Right forelimb (tissue), 1 donor: ENCODE measurements around the gene ATP11B.

Experiments
- DNase-seq: peaks from one replicate; pipeline ENCODE4 v3.0.0-alpha.2; 2018

ATP11B gene

DNA sequence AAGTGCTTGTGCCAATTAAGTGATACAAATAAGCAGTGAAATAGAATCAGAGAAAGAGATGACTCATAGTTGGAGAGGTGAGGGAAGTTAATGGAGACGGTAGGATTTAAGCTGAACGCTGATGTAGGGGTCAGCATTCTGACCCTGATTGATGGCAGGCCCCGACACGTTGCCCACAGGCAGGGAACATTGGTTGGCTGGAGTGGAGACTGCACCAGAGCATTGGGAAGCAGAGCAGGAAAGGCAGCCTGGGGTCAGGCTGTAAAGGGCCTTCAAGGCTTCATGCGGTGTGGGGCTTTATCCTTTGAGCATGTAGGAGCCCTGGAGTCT, 118.4 kb downstream of the ATP11B start:
- DNase-seq: no peak

DNA sequence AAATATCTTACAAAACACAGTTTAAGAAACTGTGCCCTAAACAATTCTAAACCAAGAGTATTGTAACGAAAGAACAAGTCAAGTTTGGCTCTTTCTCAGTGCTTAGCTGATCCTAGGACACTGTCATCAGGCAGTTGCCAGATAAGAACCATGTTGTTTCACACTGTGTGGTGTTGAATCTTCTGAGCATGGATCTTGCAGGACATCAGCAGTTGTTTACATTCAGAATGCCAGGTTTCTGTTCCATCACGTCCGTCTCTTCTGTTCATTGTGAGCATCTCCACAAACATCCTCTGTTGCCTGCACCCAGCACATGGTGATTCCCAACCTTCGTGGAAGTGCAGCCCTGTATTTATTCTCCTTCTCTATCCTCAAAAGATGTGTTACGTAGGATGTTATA, 119.2 kb downstream of the ATP11B start:
- DNase-seq: no peak

DNA sequence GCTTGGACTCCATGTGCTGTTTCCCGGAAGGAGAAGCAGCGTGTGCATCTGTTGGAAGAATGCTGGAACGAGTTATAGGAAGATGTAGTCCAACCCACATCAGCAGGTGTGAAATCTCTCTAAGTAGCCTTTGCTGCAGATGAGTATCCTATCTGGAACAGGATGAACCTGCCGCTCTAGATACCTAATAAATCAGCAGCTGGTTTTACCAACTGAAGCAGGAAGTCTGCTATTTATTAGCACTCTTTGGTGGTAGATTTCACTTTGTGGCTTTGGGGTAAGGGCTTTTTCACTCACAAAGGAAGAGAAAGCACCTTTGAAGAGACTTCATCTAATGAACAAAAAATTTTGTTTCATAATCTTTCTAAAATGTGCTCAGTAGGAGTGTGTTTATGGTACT, 120.6 kb downstream of the ATP11B start:
- no peak for DNase-seq

GRCh38 chr3:182914341-182914740, 121.0 kb downstream of the ATP11B start:
- no peak for DNase-seq

DNA sequence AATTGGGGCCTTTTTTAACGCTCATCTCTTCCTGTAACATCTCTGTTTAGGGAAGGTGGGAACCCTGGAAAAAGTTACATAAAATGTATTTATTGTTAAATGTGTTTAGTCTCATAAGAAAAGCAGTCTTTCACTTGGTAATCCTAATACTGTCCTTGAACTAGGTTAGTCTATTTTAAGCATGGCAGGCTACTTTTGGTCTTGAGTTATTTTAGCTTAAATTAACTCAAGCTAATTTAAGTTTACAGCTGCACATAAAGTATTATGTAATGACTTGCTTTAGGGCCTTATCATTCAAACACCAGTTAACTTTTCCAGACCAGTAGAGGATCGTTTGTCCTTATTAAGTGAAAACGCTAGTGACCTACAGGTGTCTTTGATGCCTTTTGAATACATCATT, 123.8 kb downstream of the ATP11B start:
- DNase-seq: no peak

- no peak for DNase-seq
Observed at GRCh38 chr3:182919866-182920357, 126.6 kb downstream of the ATP11B start.

DNA sequence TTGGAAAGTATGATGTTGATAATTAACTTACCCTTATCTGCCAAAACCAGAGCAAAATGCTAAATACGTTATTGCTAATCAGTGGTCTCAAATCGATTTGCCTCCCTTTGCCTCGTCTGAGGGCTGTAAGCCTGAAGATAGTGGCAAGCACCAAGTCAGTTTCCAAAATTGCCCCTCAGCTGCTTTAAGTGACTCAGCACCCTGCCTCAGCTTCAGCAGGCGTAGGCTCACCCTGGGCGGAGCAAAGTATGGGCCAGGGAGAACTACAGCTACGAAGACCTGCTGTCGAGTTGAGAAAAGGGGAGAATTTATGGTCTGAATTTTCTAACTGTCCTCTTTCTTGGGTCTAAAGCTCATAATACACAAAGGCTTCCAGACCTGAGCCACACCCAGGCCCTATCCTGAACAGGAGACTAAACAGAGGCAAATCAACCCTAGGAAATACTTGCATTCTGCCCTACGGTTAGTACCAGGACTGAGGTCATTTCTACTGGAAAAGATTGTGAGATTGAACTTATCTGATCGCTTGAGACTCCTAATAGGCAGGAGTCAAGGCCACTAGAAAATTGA, 127.3 kb downstream of the ATP11B start:
- DNase-seq: no peak

- DNase-seq: no peak
Observed at GRCh38 chr3:182921665-182922355, 128.5 kb downstream of the ATP11B start.

DNA sequence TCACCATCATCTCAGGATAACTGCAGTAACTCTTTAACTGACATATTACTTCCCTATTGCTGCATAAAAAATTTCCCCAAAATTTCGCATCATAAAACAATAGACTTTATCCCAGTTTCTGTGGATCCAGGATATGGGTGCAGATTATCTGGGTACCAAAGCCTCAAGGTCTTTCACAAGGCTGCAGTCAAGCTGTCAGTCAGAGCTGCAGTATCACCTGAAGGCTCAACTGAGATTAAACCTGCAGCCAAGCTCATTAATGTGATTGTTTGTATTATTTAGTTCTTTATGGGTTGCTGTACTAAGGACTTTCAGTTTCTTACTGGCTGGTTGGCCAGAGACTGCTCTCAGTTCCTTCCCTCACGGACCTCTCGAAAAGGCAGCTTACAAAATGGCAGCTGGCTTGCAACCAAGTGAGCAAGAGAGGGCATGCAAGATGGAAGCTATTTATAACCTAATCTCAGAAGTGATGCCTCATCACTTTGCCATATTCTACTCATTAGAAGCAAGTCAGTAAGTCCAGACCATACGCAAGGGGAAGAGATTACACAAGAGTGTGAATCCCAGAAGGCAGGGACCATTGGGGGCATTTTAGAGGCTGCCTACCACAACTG, 132.1 kb downstream of the ATP11B start:
- DNase-seq: no peak

GRCh38 chr3:182925944-182926337, 132.6 kb downstream of the ATP11B start:
- DNase-seq: no peak

DNA sequence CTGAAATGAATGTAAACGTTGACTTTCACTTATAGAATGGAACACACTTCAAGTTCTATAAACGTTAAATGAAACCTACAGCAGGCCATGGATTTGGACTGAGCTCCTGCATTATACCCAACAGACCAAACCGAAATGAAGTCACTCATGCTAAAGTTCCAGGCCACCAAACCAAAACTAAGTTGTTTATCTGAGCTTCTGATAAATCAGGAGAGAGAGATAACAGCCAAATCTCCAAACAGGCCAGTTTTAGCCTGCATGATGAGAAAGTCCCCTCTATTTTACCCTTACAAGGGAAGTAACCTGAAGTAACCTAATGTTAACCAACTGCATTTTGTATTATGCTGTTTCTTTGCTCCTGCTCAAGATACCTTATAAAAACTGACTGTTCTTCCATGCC, 142.5 kb downstream of the ATP11B start:
- DNase-seq: no peak

GRCh38 chr3:182936239-182936917, 143.1 kb downstream of the ATP11B start:
- DNase-seq: no peak

DNA sequence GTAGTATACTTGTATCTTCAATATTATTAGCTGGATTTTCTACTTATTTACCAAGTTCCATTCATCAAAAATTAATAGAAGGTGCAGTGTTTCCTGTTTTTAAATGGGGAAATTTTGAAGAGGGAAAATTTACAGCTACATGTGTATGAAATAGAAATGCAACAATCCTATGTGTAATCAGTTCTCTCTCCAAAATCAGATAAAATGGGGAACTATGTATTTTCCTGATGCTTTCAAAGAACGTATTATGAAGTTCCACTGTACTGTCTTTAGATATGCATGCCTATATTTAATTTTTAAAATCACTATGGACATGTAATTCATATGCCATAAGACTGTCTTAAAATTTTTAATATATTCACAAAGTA, 143.6 kb downstream of the ATP11B start:
- no peak for DNase-seq

DNA sequence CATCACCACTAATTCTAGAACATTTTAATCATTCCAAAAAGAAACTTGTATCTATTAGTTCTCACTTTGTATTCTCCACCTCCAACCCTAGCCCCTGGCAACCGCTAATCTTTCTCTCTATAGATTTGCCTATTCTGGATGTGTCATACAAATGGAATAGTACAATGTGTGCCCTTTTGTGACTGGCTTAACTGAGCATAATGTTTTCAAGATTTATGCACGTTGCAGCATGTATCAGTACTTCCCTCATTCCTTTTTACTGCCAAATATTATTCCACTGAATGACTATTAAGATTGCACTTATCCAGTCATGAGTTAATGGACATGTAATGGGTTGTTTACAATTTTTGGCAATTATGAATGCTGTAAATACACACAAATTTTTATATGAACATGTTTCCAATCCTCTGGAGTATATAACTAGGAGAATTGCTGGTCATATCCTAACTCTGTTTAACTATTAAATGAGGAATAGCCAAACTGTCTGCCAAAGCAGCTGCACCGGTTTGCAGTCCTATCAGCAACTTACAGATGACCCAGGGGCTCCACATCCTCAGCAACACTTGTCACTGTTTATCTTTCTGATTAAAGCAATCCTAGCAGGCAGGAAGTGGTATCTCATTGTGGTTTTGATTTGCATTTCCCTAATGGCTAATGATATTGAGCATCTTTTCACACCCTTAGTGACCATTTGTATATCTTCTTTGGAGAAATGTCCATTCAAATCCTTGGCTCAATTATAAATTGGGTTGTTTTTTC, 144.2 kb downstream of the ATP11B start:
- no peak for DNase-seq

- DNase-seq: no peak
Observed at GRCh38 chr3:182940266-182940808, 147.0 kb downstream of the ATP11B start.

DNA sequence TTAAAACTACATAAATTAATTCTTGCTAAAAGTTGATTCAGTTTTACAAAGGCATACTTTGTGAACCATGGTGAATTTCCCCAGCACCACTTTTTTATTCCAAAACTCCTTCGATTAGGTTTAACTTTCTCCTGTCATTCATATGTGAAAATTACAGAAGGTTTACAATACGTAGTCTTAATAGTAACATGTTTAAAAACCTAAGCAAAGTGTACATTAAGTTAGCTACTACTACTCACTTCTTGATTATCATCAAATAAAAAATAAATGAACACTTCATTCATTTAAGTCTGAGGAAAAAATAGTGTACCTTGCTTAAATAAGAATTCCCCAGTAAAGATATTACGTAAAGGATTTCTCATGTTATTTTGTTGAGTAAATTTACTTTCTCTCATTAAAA, 148.4 kb downstream of the ATP11B start:
- no peak for DNase-seq

DNA sequence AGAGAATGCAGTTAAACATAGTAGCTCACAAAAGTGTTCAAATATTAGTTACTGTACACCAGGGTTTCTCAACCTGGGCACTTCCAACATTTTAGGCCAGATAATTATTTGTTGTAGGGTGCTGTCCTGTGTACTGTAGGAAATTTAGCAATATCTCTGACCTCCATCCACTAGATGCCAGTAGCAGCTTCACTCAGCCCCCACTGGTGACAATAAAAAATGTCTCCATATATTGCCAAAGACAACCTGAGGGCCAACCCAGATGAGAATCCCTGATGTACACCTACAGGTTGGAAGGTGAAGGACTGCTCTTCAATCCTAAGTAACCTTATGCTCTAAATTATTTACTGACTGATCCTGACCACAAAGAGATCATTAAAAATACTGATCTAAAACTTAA, 154.6 kb downstream of the ATP11B start:
- no peak for DNase-seq

- no peak for DNase-seq
Observed at GRCh38 chr3:182948305-182948704, 155.0 kb downstream of the ATP11B start.

- DNase-seq: no peak
Observed at GRCh38 chr3:182949688-182950087, 156.4 kb downstream of the ATP11B start.

GRCh38 chr3:182954553-182955235, 161.4 kb downstream of the ATP11B start:
- no peak for DNase-seq

DNA sequence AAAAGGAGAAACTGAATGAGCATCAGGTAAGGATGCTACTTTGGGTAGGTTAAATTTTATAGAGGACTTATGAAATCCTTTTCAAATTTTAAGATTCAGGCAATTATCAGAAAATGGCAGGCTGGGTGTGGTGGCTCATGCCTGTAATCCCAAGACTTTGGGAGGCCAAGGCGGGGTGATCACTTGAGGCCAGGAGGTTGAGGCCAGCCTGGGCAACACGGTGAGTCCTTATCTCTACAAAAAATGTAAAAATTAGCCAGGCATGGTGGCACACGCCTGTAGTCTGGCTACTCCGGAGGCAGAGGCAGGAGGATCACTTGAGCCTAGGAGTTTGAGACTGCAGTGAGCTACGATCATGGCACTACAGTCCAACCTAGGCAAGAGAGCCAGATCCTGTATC, 163.9 kb downstream of the ATP11B start:
- no peak for DNase-seq

GRCh38 chr3:182957676-182958266, 164.5 kb downstream of the ATP11B start:
- no peak for DNase-seq
